ENCODE data around the gene URM1.
A peak's percentile ranks its signal among the peaks of the same experiment; 100 is the strongest.
"Not testable (repeated sequence)": the region's sequence is repeated elsewhere in the genome, so short reads cannot be mapped to it uniquely, and the experiment has no call there.

URM1 gene

DNA sequence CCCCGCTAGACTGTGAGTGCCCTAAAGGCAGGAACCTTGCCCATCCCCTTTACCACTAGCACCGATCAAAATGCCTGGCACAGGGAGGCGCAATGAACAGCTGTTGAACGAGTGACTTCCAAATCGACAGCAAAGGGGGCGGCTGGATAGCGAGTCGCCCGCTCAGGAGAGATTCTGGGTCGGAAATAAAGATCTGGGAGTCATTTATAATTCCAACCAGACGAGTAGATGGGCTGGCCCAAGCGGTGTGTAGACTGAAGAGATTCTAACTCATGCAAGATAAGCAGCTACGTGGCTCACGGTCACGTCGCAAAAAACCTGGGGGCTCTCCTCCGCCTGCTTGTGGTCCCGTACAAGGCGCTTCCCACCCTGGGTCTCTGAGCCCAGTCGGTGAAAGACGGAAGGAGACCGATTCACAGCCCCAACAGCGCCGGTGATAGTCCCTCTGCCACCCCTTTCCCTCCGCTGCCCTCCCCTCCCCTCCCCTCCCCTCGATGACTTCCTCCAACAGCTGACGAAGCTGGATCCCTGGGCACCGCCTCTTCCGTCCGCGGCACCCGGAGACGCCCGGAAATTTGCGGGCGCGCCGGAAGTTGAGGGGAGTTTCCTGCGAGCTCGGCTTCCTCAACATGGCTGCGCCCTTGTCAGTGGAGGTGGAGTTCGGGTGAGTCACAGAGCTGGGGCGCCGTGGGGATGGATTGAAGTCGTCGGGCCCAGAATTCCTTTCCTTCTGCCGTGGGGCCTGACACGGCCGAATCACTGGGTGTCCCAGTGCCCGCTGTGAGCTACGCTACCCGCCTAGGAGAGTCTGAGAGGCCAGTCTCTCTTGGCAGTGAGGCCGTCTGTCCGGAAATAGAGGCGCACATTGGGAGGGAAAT lies at the start of gene URM1:
Gene URM1 (plus strand): TSS at position 623 of the 878 bp plus-strand sequence. CDS start 7 bp downstream, at position 630.
- no peaks in the 10 kb centered on the region for H3K9me3 Mint-ChIP-seq
- H3K4me3 Mint-ChIP-seq: peak within 1 kb of the TSS; percentile 98
- peaks cover 30% of the 10 kb centered on the region for H3K4me1 Mint-ChIP-seq (ENCODE audit: low read depth)
- H3K27me3 Mint-ChIP-seq: no peaks in the 10 kb centered on the region
- H3K27ac Mint-ChIP-seq: peak within 1 kb of the TSS; percentile 95
- H3K36me3 Mint-ChIP-seq (ENCODE audit: low read depth): peaks cover 26% of the 10 kb centered on the region

DNA sequence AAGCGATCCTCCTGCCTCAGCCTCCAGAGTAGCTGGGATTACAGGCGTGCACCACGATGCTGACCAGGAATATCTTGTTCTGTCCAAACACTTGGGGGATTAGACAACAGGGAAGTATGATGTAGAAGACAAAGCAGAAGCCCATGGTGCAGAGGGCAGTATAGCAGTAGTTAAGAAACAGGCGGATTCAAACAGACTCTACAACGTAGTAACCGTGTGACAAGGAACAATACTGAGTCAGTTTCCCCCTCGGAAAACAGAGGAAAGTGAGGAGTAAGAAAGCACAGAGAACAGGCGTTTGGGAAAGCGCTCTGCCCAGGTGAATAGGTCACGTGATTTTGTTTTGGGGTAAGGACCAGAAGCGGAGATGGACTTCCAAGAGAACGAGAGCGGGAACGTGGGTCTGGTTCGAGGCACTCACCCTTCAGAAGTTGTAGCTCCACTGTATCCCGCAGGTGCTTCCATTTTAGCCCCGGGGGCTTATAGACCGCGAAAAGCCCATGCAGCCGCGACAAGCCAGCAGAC lies 49.2 kb upstream of the URM1 start:
- Mint-ChIP-seq H3K27ac (peak overlapping the region; percentile 98), H3K4me1 (ENCODE audit: low read depth) (peaks cover 24% of the 10 kb centered on the region), H3K27me3 (no peaks in the 10 kb centered on the region), H3K9me3 (no peaks in the 10 kb centered on the region), H3K36me3 (ENCODE audit: low read depth) (peaks cover 18% of the 10 kb centered on the region), H3K4me3 (peak overlapping the region; percentile 93)

DNA sequence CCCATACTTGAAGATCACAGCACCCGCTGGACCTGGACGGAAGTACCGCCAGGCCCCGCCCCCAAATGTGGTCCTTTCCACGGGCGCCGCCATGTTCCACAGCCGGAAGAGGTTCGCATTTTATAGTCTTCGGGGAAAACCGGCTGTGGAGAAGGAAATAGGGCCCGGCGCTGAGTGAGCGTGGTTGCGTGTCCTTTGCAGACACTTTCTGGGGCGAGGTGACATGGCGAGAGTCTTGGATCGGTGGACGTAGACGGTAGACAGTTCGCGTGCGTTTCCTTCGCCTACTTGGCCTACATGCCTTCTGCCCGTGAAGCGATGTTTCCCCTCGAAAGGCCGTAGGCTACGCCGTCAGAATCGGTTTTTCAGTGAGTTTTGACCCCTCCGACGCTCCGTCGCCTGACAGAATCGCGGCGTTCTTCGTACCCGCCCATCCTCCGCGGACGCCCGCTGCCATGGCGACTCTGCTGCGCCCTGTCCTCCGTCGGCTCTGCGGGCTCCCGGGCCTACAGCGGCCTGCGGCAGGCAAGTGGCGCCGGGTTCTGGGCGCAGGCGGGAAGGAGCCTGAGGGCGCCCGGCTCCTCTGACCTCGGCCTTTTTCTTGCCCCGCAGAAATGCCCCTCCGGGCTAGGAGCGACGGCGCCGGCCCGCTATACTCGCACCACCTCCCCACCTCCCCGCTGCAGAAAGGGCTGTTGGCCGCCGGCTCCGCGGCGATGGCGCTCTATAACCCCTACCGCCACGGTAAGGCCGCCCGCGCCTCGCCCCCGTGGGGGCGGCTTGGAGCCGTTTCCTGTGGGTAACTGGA lies 48.6 kb upstream of the URM1 start, which contains the start of the genes COQ4 and TRUB2:
Gene COQ4 (plus strand): TSS at position 436 of the 808 bp plus-strand sequence. CDS start 20 bp downstream, at position 456.
Gene TRUB2 (minus strand): TSS at position 44 of the 808 bp plus-strand sequence. CDS start 39 bp downstream, at position 5.
- Mint-ChIP-seq H3K4me3 (peak within 1 kb of the TSS; percentile 93), H3K27me3 (no peaks in the 10 kb centered on the region), H3K4me1 (ENCODE audit: low read depth) (peaks cover 24% of the 10 kb centered on the region), H3K36me3 (ENCODE audit: low read depth) (peaks cover 19% of the 10 kb centered on the region), H3K27ac (peak within 1 kb of the TSS; percentile 98), H3K9me3 (no peaks in the 10 kb centered on the region)

DNA sequence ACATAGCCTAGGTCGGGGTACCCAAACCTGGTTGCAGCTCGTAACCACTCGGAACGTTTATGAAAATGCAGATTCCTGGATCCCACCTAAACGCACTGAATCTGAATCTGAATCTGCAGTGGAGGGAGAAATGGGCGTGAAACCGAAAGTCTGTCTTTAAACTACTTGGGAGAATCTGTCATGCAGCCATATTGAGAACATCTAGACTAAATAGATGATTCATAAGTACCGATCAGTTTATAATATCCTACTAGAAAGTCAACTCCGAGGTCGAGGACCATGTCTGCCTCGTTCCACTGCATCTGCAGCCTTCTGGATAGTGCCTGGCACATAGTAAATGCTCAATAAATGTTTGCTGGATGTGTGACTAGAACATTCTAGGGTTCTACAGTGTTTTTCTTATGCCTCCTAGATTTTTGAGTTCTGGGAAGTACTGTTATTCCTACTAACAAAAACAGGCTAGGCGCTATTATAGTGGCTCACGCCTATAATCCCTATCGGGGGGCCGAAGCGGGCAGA lies 47.9 kb upstream of the URM1 start:
- H3K4me3 Mint-ChIP-seq: peak overlapping the region; percentile 93
- no peaks in the 10 kb centered on the region for H3K27me3 Mint-ChIP-seq
- peaks cover 23% of the 10 kb centered on the region for H3K36me3 Mint-ChIP-seq (ENCODE audit: low read depth)
- no peaks in the 10 kb centered on the region for H3K9me3 Mint-ChIP-seq
- H3K27ac Mint-ChIP-seq: peak overlapping the region; percentile 98
- H3K4me1 Mint-ChIP-seq (ENCODE audit: low read depth): peaks cover 24% of the 10 kb centered on the region

DNA sequence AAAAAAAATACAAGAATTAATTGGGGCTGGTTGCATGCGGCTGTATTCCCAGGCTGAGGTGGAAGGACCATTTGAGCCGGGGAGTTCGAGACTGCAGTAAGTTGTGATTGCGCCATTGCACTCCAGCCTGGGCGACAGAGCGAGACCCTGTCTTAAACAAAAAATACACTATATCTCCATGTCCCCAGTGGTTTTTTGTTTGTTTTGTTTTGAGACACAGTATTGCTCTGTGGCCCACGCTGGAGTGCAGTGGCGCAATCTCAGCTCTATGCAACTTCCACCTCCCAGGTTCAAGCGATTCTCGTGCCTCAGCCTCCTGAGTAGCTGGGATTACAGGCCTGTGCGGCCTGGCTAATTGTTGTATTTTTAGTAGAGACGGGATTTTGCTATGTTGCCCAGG lies 47.4 kb upstream of the URM1 start:
- Mint-ChIP-seq H3K9me3 (no peaks in the 10 kb centered on the region), H3K27me3 (no peaks in the 10 kb centered on the region), H3K4me3 (peak overlapping the region; percentile 93), H3K27ac (peak overlapping the region; percentile 98), H3K4me1 (ENCODE audit: low read depth) (peaks cover 24% of the 10 kb centered on the region), H3K36me3 (ENCODE audit: low read depth) (peaks cover 23% of the 10 kb centered on the region)

DNA sequence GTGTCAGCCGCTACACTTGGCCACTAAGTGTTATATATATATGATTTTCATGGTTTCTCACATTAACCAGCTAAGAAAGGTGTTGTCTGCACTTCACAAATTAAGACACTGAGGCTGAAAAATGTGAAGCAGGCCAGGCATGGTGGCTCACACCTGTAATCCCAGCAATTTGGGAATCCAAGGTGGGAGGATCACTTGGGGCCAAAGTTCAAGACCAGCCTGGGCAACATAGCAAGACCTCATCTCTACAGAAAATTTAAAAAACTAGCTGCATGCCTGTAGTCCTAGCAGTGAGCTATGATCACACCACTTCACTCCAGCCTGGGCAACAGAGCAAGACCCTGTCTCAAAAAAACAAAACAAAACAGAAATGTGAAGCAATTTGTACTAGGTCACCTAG lies 46.8 kb upstream of the URM1 start:
- no peaks in the 10 kb centered on the region for H3K27me3 Mint-ChIP-seq
- H3K9me3 Mint-ChIP-seq: no peaks in the 10 kb centered on the region
- peaks cover 24% of the 10 kb centered on the region for H3K4me1 Mint-ChIP-seq (ENCODE audit: low read depth)
- H3K36me3 Mint-ChIP-seq (ENCODE audit: low read depth): peaks cover 23% of the 10 kb centered on the region
- peak overlapping the region; percentile 93 for H3K4me3 Mint-ChIP-seq
- H3K27ac Mint-ChIP-seq: peak overlapping the region; percentile 52

DNA sequence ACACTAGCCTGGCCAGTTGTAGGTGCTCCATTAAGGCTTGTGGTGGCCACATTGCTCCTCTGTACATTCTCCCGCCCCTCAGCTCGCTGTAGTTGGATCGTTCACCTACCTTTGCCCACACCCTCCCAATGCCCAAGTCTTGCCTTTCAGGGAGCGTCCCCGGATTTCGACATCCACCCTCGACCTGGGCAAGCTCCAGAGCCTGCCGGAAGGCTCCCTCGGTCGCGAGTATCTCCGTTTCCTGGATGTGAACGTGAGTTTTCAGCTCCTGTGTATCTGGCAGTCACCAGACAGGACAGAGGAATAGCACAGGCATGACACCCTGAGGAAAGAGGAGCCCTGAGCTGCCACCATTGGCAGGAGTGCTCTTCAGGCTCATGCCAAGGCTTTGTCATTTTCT lies 45.5 kb upstream of the URM1 start:
- Mint-ChIP-seq H3K4me3 (no peak overlapping the region), H3K9me3 (no peaks in the 10 kb centered on the region), H3K4me1 (ENCODE audit: low read depth) (peaks cover 24% of the 10 kb centered on the region), H3K36me3 (ENCODE audit: low read depth) (peaks cover 23% of the 10 kb centered on the region), H3K27ac (no peak overlapping the region), H3K27me3 (no peaks in the 10 kb centered on the region)

DNA sequence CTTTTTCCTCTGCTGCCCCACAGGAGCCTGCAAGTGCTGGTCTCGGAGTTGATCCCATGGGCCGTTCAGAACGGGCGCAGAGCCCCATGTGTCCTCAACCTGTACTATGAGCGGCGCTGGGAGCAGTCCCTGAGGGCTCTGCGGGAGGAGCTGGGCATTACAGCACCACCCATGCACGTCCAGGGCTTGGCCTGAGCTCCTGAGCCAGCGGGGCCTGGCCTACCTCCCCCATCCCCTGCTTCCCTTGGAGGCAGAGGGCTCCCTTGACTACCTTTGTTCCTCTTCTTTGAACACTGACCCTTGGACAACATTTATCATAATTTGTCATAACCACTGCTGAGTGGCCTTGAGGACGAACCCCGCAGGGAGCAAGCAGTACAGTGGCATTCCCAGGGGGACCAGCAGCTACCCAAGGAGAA lies 37.7 kb upstream of the URM1 start:
- H3K4me1 Mint-ChIP-seq (ENCODE audit: low read depth): no peaks in the 10 kb centered on the region

DNA sequence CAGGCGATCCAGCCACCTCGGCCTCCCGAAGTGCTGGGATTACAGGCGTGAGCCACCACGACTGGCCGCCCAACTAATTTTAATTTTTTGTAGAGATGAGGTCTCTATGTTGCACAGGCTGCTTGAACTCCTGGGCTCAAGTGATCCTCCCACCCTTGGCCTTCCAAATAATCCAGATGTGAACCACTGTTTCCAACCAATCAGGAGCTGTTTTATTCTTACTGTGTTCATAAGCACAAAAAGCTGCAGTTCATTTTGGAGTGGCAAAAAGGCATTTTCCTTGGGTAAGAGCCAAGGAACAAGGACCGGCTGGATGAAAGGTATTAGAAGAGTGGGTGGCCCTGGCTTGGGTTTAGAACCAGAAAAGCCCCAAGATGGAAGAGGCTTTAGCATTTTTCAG lies 36.0 kb upstream of the URM1 start:
- Mint-ChIP-seq H3K27me3 (no peaks in the 10 kb centered on the region), H3K36me3 (ENCODE audit: low read depth) (peaks cover 10% of the 10 kb centered on the region), H3K9me3 (no peaks in the 10 kb centered on the region), H3K4me3 (no peak overlapping the region), H3K27ac (no peak overlapping the region), H3K4me1 (ENCODE audit: low read depth) (no peaks in the 10 kb centered on the region)

More for the DNA sequence above, 37.7 kb upstream of the URM1 start:
- H3K4me3 Mint-ChIP-seq: no peak overlapping the region
- H3K9me3 Mint-ChIP-seq: no peaks in the 10 kb centered on the region
- H3K27ac Mint-ChIP-seq: no peak overlapping the region
- H3K27me3 Mint-ChIP-seq: no peaks in the 10 kb centered on the region
- H3K36me3 Mint-ChIP-seq (ENCODE audit: low read depth): peaks cover 10% of the 10 kb centered on the region

DNA sequence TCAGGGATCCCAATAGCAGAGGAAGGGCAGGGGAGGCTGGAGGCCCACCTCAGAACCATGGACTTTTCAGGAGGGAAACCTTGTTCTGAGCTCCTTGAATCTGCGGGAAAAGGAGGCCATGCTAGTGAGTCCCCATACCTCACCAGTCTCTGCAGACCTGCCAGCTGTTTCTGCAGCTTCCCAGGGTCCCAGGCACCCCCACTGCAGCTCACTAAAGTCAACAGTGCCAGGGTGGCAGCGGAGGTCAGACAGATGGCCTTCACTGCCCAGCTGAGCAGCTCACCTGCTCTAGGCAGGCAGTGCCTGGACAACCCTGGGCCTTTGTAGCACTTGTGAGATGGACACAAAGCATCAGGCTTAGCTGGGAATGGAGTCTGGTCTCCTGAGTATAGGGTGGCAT lies 35.3 kb upstream of the URM1 start:
- Mint-ChIP-seq H3K36me3 (ENCODE audit: low read depth) (peaks cover 10% of the 10 kb centered on the region), H3K4me3 (no peak overlapping the region), H3K27ac (no peak overlapping the region), H3K27me3 (no peaks in the 10 kb centered on the region), H3K4me1 (ENCODE audit: low read depth) (no peaks in the 10 kb centered on the region), H3K9me3 (no peaks in the 10 kb centered on the region)

DNA sequence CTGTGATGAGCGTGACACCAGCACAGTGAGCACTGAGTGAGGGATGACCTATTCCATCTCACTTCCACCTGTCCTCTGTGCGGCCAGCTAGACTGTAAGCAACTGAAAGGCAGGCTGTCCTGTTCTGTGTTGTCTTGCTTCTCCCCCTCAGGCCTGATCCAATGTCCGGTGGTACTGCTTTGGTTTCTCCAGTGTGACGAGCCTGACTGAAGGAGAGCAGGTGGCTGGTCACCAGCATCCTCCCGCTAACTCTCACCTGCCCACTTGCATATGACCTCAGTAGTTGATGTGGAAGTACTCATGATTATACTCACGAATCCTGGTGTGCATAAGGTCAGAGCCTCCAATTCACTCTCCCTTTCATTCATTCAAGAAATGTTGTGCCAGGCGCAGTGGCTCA lies 33.2 kb upstream of the URM1 start:
- H3K27me3 Mint-ChIP-seq: no peaks in the 10 kb centered on the region
- H3K4me3 Mint-ChIP-seq: no peak overlapping the region
- H3K4me1 Mint-ChIP-seq (ENCODE audit: low read depth): peaks cover 7% of the 10 kb centered on the region
- peaks cover 2% of the 10 kb centered on the region for H3K36me3 Mint-ChIP-seq (ENCODE audit: low read depth)
- no peaks in the 10 kb centered on the region for H3K9me3 Mint-ChIP-seq
- no peak overlapping the region for H3K27ac Mint-ChIP-seq

DNA sequence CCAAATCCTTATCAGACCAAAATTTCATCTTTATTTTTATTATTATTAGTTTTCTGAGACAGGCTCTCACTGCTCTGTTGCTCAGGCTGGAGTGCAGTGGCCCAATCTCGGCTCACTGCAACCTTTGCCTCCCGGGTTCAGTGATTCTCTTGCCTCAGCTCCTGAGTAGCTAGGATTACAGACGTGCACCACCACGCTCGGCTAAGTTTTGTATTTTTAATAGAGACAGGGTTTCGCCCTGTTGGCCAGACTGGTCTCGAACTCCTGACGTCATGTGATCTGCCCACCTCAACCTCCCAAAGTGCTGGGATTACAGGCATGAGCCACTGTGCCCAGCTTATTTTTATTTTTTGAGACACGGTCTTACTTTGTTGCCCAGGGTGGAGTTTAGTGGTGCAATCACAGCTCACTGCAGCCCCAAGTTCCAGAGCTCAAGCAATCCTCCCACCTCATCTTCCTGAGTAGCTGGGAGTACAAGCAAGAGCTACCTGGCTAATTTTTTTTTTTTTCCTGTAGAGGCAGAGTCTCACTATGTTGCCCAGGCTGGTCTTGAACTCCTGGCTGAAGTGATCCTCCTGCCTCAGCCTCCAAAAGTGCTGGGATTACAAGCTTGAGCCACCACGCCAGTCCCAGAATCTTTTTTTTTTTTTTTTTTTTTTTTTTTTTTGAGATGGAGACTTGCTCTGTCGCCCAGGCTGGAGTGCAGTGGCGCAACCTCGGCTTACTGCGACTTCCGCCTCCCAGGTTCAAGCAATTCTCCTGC lies 32.1 kb upstream of the URM1 start:
- not testable (repeated sequence) for H3K9me3 Mint-ChIP-seq; H3K4me1 Mint-ChIP-seq (ENCODE audit: low read depth); H3K27ac Mint-ChIP-seq; H3K36me3 Mint-ChIP-seq (ENCODE audit: low read depth); H3K27me3 Mint-ChIP-seq
- peak overlapping the region; percentile 91 for H3K4me3 Mint-ChIP-seq

DNA sequence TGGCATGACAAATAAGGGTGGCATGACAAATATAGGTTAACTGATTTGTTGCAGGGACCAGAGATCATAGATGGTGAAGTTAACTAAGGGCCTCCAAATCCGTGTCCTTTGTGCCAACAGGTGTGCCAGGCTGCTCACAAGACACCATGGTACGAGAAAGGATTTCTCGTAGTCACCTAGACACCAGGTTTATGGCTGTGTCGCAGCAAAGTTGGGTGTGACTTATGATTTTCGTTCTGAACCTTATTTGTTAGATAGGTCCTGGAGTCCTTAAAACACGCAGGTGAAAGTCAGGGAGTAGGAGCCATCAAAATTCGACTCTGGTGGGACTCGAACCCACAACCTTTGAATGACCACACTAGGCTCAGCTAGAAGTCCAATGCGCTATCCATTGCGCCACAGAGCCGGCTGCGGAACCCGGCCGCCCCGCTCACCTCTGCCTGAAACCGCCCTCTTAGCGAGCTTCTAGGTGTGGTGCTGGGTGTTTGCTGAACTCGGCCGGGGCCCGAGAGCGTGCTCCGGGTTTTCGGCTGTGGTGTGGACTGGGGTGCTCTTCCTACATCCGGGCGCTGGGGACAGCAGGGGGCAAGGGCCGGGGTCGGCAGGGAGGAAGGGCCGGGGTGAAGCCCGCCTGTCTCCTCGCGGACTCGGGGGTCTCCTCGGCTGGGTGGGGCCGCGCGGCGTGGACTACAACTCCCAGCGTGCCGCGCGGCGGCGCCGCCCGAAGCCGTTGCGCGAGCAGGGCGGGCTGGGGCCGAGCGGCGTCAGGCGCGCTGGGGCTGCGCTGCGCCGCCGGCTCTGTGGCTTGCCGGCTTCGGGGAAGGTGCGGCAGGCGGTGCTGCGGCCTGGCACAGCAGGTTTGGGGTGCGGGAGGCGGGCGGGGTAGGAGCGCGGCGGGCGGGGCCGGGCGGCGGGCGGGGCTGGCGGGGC lies 31.1 kb upstream of the URM1 start, which contains the start of gene SLC27A4:
Gene SLC27A4 (plus strand): TSS at position 767 of the 930 bp plus-strand sequence. CDS start 2,606 bp downstream, outside the sequence.
- peaks cover 7% of the 10 kb centered on the region for H3K4me1 Mint-ChIP-seq (ENCODE audit: low read depth)
- peak within 1 kb of the TSS; percentile 89 for H3K27ac Mint-ChIP-seq
- H3K9me3 Mint-ChIP-seq: no peaks in the 10 kb centered on the region
- peaks cover 10% of the 10 kb centered on the region for H3K36me3 Mint-ChIP-seq (ENCODE audit: low read depth)
- H3K4me3 Mint-ChIP-seq: peak within 1 kb of the TSS; percentile 91
- no peaks in the 10 kb centered on the region for H3K27me3 Mint-ChIP-seq
